Amniotic epithelial cell (primary cell): Measurements from ENCODE around the gene RAD9A.

Experiments
- DNase-seq: peaks from one replicate; pipeline ENCODE4 v3.0.0-alpha.2; 2010; ENCODE audit warnings: low read depth

Gene RAD9A

DNA sequence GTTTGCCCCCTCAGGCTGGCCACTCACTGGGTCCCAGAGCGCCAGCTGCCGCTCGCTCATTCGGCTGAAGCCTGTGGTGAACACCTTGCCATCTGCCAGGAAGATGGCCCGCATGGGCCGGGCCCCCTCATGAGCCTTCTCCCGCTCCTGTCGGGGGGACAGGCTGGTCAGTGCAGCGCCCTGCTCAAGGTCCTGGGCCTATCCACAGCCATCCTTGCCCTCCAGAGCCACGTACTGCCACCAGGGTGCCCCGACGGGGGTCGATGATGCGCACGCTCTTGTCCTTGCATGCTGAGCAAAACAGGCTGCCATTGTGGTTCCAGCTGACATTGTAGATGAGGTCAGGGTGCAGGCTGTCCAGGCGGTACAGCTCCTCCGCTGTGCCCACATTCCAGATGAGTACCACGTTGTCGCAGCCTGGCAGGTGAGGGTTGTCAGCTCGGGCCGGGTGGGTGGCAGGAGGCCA, 49.3 kb downstream of the RAD9A start:
- DNase-seq = no peak

DNA sequence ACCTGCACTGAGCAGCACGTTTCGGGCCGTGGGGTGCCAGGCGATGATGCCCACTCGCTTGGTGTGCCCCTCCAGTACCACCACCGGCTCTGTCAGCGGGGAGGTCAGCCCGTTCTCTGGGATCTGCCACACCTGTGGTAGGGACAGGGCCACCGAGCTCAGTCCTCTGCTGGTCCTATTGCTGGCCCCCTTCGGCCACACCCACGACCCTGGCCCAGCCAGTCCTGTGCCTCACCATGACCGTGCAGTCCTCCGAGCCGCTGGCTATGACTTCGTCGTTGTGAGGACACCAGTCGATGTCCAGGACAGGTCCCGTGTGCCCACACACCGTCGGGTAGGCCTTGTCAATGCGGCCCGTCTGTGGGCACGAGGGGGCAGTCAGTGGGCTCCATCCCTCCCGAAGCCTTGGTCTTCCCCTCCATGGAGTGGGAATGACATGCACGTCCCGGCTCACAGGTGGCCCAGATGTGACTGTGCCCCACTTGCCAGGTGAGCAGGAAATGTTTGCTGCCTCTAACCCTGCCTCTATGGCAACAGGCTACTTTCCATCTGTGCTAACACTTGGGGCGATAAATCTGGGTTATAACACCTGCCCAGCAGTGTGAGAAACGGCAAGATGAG, 50.1 kb downstream of the RAD9A start:
- DNase-seq = no peak

DNA sequence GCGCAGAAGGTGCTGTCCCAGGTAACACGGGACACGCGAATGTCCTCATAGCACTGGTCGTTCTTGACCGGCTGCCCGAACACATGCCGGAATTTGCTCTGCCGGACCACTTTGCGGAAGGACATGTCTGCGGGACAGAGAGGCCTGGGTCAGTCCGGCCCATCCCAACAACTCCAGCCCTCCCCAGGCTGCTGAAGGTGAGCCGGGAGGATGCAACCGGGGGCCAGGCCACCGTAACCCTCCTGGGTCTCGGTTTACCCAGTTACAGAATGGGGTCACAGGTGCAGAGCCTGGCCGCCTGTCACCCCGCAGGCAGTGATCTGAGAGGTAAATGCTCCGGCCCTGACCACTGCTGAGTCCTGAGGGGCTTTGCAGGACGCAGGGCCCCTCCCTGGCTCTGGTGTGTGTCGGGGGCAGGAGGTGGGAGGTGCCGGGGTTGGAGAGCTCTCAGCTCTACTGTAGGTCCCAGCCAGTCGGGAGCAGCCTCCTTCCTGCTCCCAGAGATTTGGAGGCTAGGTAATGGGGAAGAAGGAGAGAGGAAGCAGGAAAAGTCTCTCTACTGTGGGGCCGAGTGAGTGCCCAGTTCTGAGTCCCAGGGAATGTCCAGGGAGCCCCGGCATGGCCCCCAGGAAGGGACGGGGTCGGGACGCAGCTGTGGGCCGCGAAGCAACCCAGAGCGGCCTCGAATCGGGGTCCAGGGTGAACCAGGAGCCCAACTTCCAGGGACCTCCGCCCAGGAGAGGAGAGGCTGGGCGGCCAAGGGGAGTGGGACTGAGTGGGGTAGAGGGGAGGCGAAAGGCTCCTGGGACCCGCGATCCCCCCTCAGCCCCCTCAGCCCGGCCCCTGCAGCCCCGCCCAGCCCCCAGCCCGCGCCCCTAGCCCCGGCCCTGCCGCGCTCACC, 51.0 kb downstream of the RAD9A start:
- DNase-seq = no peak

DNA sequence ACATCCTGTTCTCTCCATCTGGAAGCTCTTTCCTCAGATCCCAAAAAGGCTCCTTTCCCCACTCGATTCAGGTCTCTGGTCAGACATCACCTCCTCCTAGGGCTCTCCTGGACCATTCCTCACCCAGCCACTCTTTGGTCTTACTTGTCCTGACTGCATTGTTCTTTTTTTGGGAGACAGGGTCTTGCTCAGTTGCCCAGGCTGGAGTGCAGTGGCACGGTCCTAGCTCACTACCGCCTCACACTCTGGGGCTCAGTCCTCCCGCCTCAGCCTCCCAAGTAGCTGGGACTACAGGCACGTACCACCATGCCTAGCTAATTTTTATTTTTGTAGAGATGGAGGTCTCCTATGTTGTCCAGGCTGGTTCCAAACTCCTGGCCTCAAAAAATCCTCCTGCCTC, 53.7 kb downstream of the RAD9A start:
- DNase-seq = no peak
